Measurements from ENCODE around the gene BAG1. TPM values are rescaled to one million over a fixed set of nuclear protein-coding genes. Genes with fewer than 3 reads are reported as not detected.

BAG1 gene
- total and polyA plus RNA-seq, 2 donors (not counting 1 experiment from before 2014, with no cell fraction given), result 19.7 to 60.2 TPM

DNA sequence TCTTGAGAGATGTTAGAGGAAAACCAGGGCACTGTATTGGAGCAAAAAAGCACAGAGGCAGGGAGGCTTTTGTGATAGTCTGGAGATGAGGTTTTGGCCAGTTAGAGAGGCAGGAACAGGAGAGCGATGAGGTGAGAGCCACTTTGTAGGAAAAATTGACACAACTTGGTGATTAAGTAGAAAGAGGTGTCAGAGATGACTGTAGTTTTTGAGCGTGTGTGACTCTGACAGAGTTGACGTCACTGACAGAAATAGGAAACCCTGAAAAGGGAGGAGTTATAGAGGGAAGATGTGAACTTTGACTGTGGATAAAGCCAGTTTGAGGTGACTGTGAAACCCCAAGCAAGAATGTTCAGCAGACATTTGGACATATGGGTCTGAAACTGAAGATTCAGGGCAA is 41.5 kb upstream of the BAG1 start:
- ChIA-PET POLR2A (no interaction called here), CTCF (no interaction called here)
- Histone ChIP-seq H3K36me3 (replicated peaks in 1 of 2; ENCODE audit: control extremely low read depth in 1 of 2, control insufficient read depth in 1 of 2, extremely low read depth in 1 of 2, insufficient read depth in 2 of 2, low read length in 1 of 2) (peaks cover 10 to 94% of the 10 kb centered on the region in 2 experiments), H3K4me1 (ENCODE audit: control insufficient read depth in 2 of 2, insufficient read depth in 2 of 2, low read length in 2 of 2) (peaks cover 0 to 4% of the 10 kb centered on the region in 2 donors), H3K79me2 (ENCODE audit: control insufficient read depth, insufficient read depth, low read length) (peaks cover 56% of the 10 kb centered on the region), H2AFZ (ENCODE audit: insufficient read depth, low read depth, low read length, poor library complexity, severe bottlenecking) (no peak overlapping the region), H3K27me3 (replicated peaks in 1 of 4; ENCODE audit: control extremely low read depth in 1 of 4, control insufficient read depth in 3 of 4, insufficient read depth in 4 of 4, low read length in 3 of 4) (no peaks in the 10 kb centered on the region), H4K20me1 (ENCODE audit: control insufficient read depth, insufficient read depth, low read length, poor library complexity, severe bottlenecking) (peaks cover 25% of the 10 kb centered on the region), H3K4me3 (ENCODE audit: control extremely low read depth in 1 of 5, extremely low read depth in 1 of 5, insufficient read depth in 1 of 5, low read depth in 2 of 5, low read length in 4 of 5) (no peak overlapping the region), H3K9ac (ENCODE audit: low read length) (no peak overlapping the region), H3K4me2 (replicated peaks; ENCODE audit: low read depth, low read length, poor library complexity, severe bottlenecking) (no peak overlapping the region), H3K27ac (ENCODE audit: low read length in 2 of 2) (no peak overlapping the region), H3K9me3 (ENCODE audit: control extremely low read depth in 1 of 3, control insufficient read depth in 2 of 3, insufficient read depth in 1 of 3, low read length in 2 of 3) (no peaks in the 10 kb centered on the region)
- Mint-ChIP-seq H3K9me3 (ENCODE audit: insufficient read depth) (no peaks in the 10 kb centered on the region), H3K4me1 (peaks cover 6% of the 10 kb centered on the region), H3K27ac (no peak overlapping the region), H3K27me3 (no peaks in the 10 kb centered on the region), H3K4me3 (no peak overlapping the region)
- 94% methylated on average over 3 of the region's 3 CpGs for WGBS (ENCODE audit: insufficient coverage)
- DNase-seq (no peak), ATAC-seq (ENCODE audit: low read depth) (no peak)
- no peak for TF ChIP-seq CTCF (IDR thresholded peaks at IDR 0.05)
- intact Hi-C loops (cut with micrococcal nuclease), result no loop called here

DNA sequence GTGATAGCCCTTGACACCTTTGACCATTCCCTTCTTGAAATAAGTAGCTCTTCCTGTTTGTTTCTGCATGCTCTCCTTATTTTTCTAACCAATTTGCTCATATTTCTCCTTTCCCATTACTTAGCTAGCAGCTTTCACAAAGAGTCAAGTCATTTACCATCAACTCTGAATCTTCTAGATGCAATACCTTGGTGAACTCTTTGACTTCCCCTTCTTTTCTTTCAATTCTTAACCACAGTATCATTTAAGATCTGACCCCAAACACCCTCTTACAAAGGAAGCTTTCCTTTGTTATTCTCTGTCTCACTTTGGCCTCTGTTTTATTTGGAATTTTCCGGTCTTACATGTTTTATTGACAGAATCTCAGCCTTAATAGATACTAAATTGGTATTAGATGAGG is 39.9 kb upstream of the BAG1 start:
- Mint-ChIP-seq H3K4me1 (peaks cover 16% of the 10 kb centered on the region), H3K27me3 (no peaks in the 10 kb centered on the region), H3K4me3 (no peak overlapping the region), H3K9me3 (ENCODE audit: insufficient read depth) (no peaks in the 10 kb centered on the region), H3K27ac (no peak overlapping the region)
- Histone ChIP-seq H3K9me3 (ENCODE audit: control extremely low read depth in 1 of 3, control insufficient read depth in 2 of 3, insufficient read depth in 1 of 3, low read length in 2 of 3) (no peaks in the 10 kb centered on the region), H4K20me1 (ENCODE audit: control insufficient read depth, insufficient read depth, low read length, poor library complexity, severe bottlenecking) (peaks cover 29% of the 10 kb centered on the region), H3K79me2 (ENCODE audit: control insufficient read depth, insufficient read depth, low read length) (peaks cover 73% of the 10 kb centered on the region), H3K36me3 (replicated peaks in 1 of 2; ENCODE audit: control extremely low read depth in 1 of 2, control insufficient read depth in 1 of 2, extremely low read depth in 1 of 2, insufficient read depth in 2 of 2, low read length in 1 of 2) (peaks cover 10 to 90% of the 10 kb centered on the region in 2 experiments), H3K4me1 (ENCODE audit: control insufficient read depth in 2 of 2, insufficient read depth in 2 of 2, low read length in 2 of 2) (peaks cover 2 to 10% of the 10 kb centered on the region in 2 donors), H3K27me3 (replicated peaks in 1 of 4; ENCODE audit: control extremely low read depth in 1 of 4, control insufficient read depth in 3 of 4, insufficient read depth in 4 of 4, low read length in 3 of 4) (no peaks in the 10 kb centered on the region), H3K4me3 (ENCODE audit: control extremely low read depth in 1 of 5, extremely low read depth in 1 of 5, insufficient read depth in 1 of 5, low read depth in 2 of 5, low read length in 4 of 5) (no peak overlapping the region), H3K4me2 (replicated peaks; ENCODE audit: low read depth, low read length, poor library complexity, severe bottlenecking) (no peak overlapping the region), H2AFZ (ENCODE audit: insufficient read depth, low read depth, low read length, poor library complexity, severe bottlenecking) (no peak overlapping the region), H3K9ac (ENCODE audit: low read length) (no peak overlapping the region), H3K27ac (ENCODE audit: low read length in 2 of 2) (peak overlapping the region in 1 of 2 donors; percentile 31)
- TF ChIP-seq CTCF (IDR thresholded peaks at IDR 0.05) (no peak), EZH2 (IDR thresholded peaks at IDR 0.05; ENCODE audit: borderline replicate concordance, insufficient read depth, low read depth, low read length, poor library complexity, severe bottlenecking) (no peak)
- CTCF ChIA-PET, result interaction anchor here (5.4 kb wide), 1 partner anchor 17 kb away, joined by 26 read pairs; no protein-coding TSS in a partner anchor
- intact Hi-C loops (cut with micrococcal nuclease), result no loop called here
- POLR2A ChIA-PET, result interaction anchor here (1.1 kb wide), 1 partner anchor 14 kb away, joined by 4 read pairs; the partner anchor contains the start of gene NFX1
- WGBS (ENCODE audit: insufficient coverage), result no CpG with 5 or more reads among the region's 1 CpG
- ATAC-seq (ENCODE audit: low read depth), result no peak
- DNase-seq, result no peak

All from B cell (primary cell).